ENCODE measurements around the gene ATRNL1. TPM values are rescaled to one million over a fixed set of nuclear protein-coding genes. Genes with fewer than 3 reads are reported as not detected.

ATRNL1 gene
- polyA plus RNA-seq, 3 donors, result not detected

GRCh38 chr10:115660391-115660790, 567.2 kb downstream of the ATRNL1 start:
- no peak overlapping the region for H3K4me3 ChIP-seq (replicated peaks in 1 of 3; ENCODE audit: low read depth in 2 of 3, low read length in 3 of 3)
- no peak overlapping the region for H2AFZ ChIP-seq (ENCODE audit: insufficient read depth, low read depth, low read length, poor library complexity, severe bottlenecking)
- H3K79me2 ChIP-seq (ENCODE audit: insufficient read depth, low read length), result no peaks in the 10 kb centered on the region
- H3K36me3 Mint-ChIP-seq, result no peaks in the 10 kb centered on the region
- no peak overlapping the region for H3K27ac ChIP-seq (ENCODE audit: low read depth in 1 of 2, low read length in 2 of 2)
- no peaks in the 10 kb centered on the region for H3K4me1 ChIP-seq (ENCODE audit: control insufficient read depth in 1 of 2, insufficient read depth in 2 of 2, low read length in 2 of 2)
- intact Hi-C loops (cut with micrococcal nuclease), result no loop called here
- H3K27me3 ChIP-seq (ENCODE audit: control insufficient read depth in 2 of 2, insufficient read depth in 2 of 2, low read length in 2 of 2), result no peaks in the 10 kb centered on the region
- no CpG with 5 or more reads among the region's 1 CpG for WGBS (ENCODE audit: insufficient coverage)
- no peaks in the 10 kb centered on the region for H3K4me1 Mint-ChIP-seq
- H3K4me3 Mint-ChIP-seq, result no peak overlapping the region
- TF ChIP-seq CTCF (IDR thresholded peaks at IDR 0.05), result no peak
- H3K9me3 Mint-ChIP-seq, result peaks cover 0 to 1% (median 0%) of the 10 kb centered on the region in 7 donors
- H3K27ac Mint-ChIP-seq, result no peak overlapping the region
- no peaks in the 10 kb centered on the region for H3K27me3 Mint-ChIP-seq (ENCODE audit: low read depth in 3 of 3)
- H3K36me3 ChIP-seq (replicated peaks in 1 of 2; ENCODE audit: control insufficient read depth in 1 of 2, insufficient read depth in 2 of 2, low read length in 2 of 2), result no peaks in the 10 kb centered on the region
- H3K9me3 ChIP-seq (replicated peaks in 1 of 2; ENCODE audit: control insufficient read depth in 1 of 2, insufficient read depth in 1 of 2, low read length in 2 of 2), result no peaks in the 10 kb centered on the region
- H4K20me1 ChIP-seq (ENCODE audit: insufficient read depth, low read length), result no peaks in the 10 kb centered on the region
- no peak overlapping the region for H3K9ac ChIP-seq (ENCODE audit: insufficient read depth, low read length, poor library complexity, severe bottlenecking)
- no peak overlapping the region for H3K4me2 ChIP-seq (replicated peaks; ENCODE audit: extremely low read depth, low read length, poor library complexity, severe bottlenecking)
- DNase-seq, result no peak

GRCh38 chr10:115662422-115662821, 569.3 kb downstream of the ATRNL1 start:
- Histone ChIP-seq H3K27ac (ENCODE audit: low read depth in 1 of 2, low read length in 2 of 2) (no peak overlapping the region), H3K9ac (ENCODE audit: insufficient read depth, low read length, poor library complexity, severe bottlenecking) (no peak overlapping the region), H3K4me2 (replicated peaks; ENCODE audit: extremely low read depth, low read length, poor library complexity, severe bottlenecking) (no peak overlapping the region), H3K9me3 (replicated peaks in 1 of 2; ENCODE audit: control insufficient read depth in 1 of 2, insufficient read depth in 1 of 2, low read length in 2 of 2) (no peaks in the 10 kb centered on the region), H4K20me1 (ENCODE audit: insufficient read depth, low read length) (no peaks in the 10 kb centered on the region), H3K4me3 (replicated peaks in 1 of 3; ENCODE audit: low read depth in 2 of 3, low read length in 3 of 3) (no peak overlapping the region), H3K36me3 (replicated peaks in 1 of 2; ENCODE audit: control insufficient read depth in 1 of 2, insufficient read depth in 2 of 2, low read length in 2 of 2) (no peaks in the 10 kb centered on the region), H2AFZ (ENCODE audit: insufficient read depth, low read depth, low read length, poor library complexity, severe bottlenecking) (no peak overlapping the region), H3K79me2 (ENCODE audit: insufficient read depth, low read length) (no peaks in the 10 kb centered on the region), H3K4me1 (ENCODE audit: control insufficient read depth in 1 of 2, insufficient read depth in 2 of 2, low read length in 2 of 2) (no peaks in the 10 kb centered on the region), H3K27me3 (ENCODE audit: control insufficient read depth in 2 of 2, insufficient read depth in 2 of 2, low read length in 2 of 2) (no peaks in the 10 kb centered on the region)
- intact Hi-C loops (cut with micrococcal nuclease), result no loop called here
- no peaks in the 10 kb centered on the region for H3K36me3 Mint-ChIP-seq
- peaks cover 0 to 1% (median 0%) of the 10 kb centered on the region in 7 donors for H3K9me3 Mint-ChIP-seq
- no peaks in the 10 kb centered on the region for H3K4me1 Mint-ChIP-seq
- H3K27me3 Mint-ChIP-seq (ENCODE audit: low read depth in 3 of 3), result no peaks in the 10 kb centered on the region
- no peak overlapping the region for H3K27ac Mint-ChIP-seq
- DNase-seq, result no peak
- H3K4me3 Mint-ChIP-seq, result no peak overlapping the region
- TF ChIP-seq CTCF (IDR thresholded peaks at IDR 0.05), result no peak

All from CD14-positive monocyte (primary cell).